Chondrocyte (in vitro differentiated cells): ENCODE measurements around the gene FANCE. TPM values are rescaled to one million over a fixed set of nuclear protein-coding genes. Genes with fewer than 3 reads are reported as not detected.

Experiments
- DNase-seq: peaks from one replicate; pipeline ENCODE4 v3.0.0; 2021; ENCODE audit warnings: mixed read lengths, low spot score
- H3K27ac Mint-ChIP-seq: one replicate; pipeline ENCODE4 v1.8.0; 2021; ENCODE audit warnings: mild to moderate bottlenecking, moderate library complexity, mixed read lengths; ENCODE audit not compliant: unreplicated experiment
- H3K27me3 Mint-ChIP-seq: 2 replicates; pipeline ENCODE4 v1.8.0; 2021; ENCODE audit warnings: low read depth, mixed read lengths
- H3K36me3 Mint-ChIP-seq: 2 replicates; pipeline ENCODE4 v1.8.0; 2021; ENCODE audit warnings: low read depth, mixed read lengths
- H3K4me1 Mint-ChIP-seq: 2 replicates; pipeline ENCODE4 v1.8.0; 2021; ENCODE audit warnings: low read depth, mild to moderate bottlenecking, mixed read lengths
- H3K4me3 Mint-ChIP-seq: one replicate; pipeline ENCODE4 v1.8.0; 2021; ENCODE audit warnings: mild to moderate bottlenecking, moderate library complexity, mixed read lengths; ENCODE audit not compliant: unreplicated experiment
- H3K9me3 Mint-ChIP-seq: 2 replicates; pipeline ENCODE4 v1.8.0; 2021; ENCODE audit warnings: low read depth, mixed read lengths
- total RNA-seq: library from RNA; stranded (reverse); gene quantifications from 3 replicates; pipeline ENCODE4 v1.2.1, GENCODE V29; 2021
- TF ChIP-seq, protein P1 (sequence below): fragments of 200-600 bp; sonication (generic); IDR thresholded peaks from 2 replicates; pipeline ENCODE4 v1.5.0; 2021; ENCODE audit warnings: antibody characterized with exemption, mild to moderate bottlenecking, moderate library complexity

The FANCE gene
- total RNA-seq, 1 donor from 2014 or later = 6.8 TPM

DNA sequence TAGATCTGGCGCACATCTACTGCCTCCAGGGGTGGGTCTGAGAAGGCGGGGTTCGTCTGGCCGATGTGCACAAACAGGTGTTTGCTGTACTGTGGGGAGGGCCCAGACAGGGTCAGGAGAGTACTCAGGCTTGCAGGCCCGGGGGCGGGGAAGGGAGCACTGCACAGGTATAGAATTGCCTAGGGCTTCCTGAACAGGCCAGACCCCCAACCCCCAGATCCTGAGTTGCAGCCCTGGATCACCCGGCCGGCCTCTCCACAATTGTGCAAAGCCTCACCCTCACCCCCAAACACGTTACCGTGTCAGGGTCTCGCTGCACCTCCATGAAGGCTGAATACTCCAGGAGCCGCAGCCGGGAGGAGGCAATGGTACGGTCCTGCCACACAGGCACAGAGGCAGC lies 23.9 kb downstream of the FANCE start:
- Mint-ChIP-seq H3K4me1 (peaks cover 15% of the 10 kb centered on the region), H3K4me3 (no peak overlapping the region), H3K36me3 (peaks cover 10% of the 10 kb centered on the region), H3K27ac (no peak overlapping the region), H3K27me3 (no peaks in the 10 kb centered on the region), H3K9me3 (no peaks in the 10 kb centered on the region)
- DNase-seq = no peak
- TF ChIP-seq, protein P1, sequence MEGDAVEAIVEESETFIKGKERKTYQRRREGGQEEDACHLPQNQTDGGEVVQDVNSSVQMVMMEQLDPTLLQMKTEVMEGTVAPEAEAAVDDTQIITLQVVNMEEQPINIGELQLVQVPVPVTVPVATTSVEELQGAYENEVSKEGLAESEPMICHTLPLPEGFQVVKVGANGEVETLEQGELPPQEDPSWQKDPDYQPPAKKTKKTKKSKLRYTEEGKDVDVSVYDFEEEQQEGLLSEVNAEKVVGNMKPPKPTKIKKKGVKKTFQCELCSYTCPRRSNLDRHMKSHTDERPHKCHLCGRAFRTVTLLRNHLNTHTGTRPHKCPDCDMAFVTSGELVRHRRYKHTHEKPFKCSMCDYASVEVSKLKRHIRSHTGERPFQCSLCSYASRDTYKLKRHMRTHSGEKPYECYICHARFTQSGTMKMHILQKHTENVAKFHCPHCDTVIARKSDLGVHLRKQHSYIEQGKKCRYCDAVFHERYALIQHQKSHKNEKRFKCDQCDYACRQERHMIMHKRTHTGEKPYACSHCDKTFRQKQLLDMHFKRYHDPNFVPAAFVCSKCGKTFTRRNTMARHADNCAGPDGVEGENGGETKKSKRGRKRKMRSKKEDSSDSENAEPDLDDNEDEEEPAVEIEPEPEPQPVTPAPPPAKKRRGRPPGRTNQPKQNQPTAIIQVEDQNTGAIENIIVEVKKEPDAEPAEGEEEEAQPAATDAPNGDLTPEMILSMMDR = no peak

- Mint-ChIP-seq H3K36me3 (peaks cover 10% of the 10 kb centered on the region), H3K4me1 (peaks cover 5% of the 10 kb centered on the region)
These were observed 24.9 kb downstream of the FANCE start for GRCh38 chr6:35477028-35477427.

GRCh38 chr6:35477551-35478179 lies 25.5 kb downstream of the FANCE start:
- no peak overlapping the region for H3K27ac Mint-ChIP-seq
- DNase-seq = no peak
- H3K36me3 Mint-ChIP-seq = peaks cover 10% of the 10 kb centered on the region
- no peaks in the 10 kb centered on the region for H3K9me3 Mint-ChIP-seq
- H3K4me3 Mint-ChIP-seq = no peak overlapping the region
- no peaks in the 10 kb centered on the region for H3K4me1 Mint-ChIP-seq
- no peaks in the 10 kb centered on the region for H3K27me3 Mint-ChIP-seq
- TF ChIP-seq, protein P1 = no peak

More at GRCh38 chr6:35477028-35477427, 24.9 kb downstream of the FANCE start:
- H3K27me3 Mint-ChIP-seq = no peaks in the 10 kb centered on the region
- TF ChIP-seq, protein P1 = no peak
- H3K9me3 Mint-ChIP-seq = no peaks in the 10 kb centered on the region
- no peak overlapping the region for H3K4me3 Mint-ChIP-seq
- no peak overlapping the region for H3K27ac Mint-ChIP-seq
- DNase-seq = no peak

DNA sequence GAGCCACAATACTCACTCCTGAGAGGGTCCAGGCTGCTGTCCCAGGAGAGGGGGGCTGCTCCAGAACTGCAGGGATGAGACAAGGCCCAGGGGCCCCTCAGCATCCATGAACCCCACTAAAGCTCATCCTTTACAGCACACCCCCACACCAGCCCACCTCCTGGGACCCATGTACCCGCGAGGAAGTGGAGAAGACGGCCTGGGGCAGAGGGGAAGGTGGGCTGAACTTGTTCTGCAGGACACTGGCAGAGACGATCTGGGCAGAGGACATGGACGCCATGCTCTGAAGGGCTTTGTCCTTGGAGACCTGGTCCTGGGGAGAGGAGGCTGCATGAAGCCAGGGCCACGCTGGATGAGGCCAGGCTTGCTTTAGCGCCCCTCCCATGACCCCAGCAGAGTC lies 26.1 kb downstream of the FANCE start:
- H3K27ac Mint-ChIP-seq = no peak overlapping the region
- H3K9me3 Mint-ChIP-seq = no peaks in the 10 kb centered on the region
- TF ChIP-seq, protein P1 = no peak
- peaks cover 11% of the 10 kb centered on the region for H3K36me3 Mint-ChIP-seq
- H3K4me3 Mint-ChIP-seq = no peak overlapping the region
- no peaks in the 10 kb centered on the region for H3K27me3 Mint-ChIP-seq
- DNase-seq = no peak
- H3K4me1 Mint-ChIP-seq = no peaks in the 10 kb centered on the region

GRCh38 chr6:35480176-35480575 lies 28.0 kb downstream of the FANCE start:
- Mint-ChIP-seq H3K27ac (no peak overlapping the region), H3K4me1 (peaks cover 9% of the 10 kb centered on the region)

More at GRCh38 chr6:35480176-35480575, 28.0 kb downstream of the FANCE start:
- H3K9me3 Mint-ChIP-seq = no peaks in the 10 kb centered on the region
- no peak overlapping the region for H3K4me3 Mint-ChIP-seq
- DNase-seq = no peak
- H3K27me3 Mint-ChIP-seq = no peaks in the 10 kb centered on the region
- TF ChIP-seq, protein P1 = no peak
- peaks cover 11% of the 10 kb centered on the region for H3K36me3 Mint-ChIP-seq
